Gastrocnemius medialis (tissue), 4 donors: ENCODE data around the gene THOC5.
"Not testable (repeated sequence)": the region's sequence is repeated elsewhere in the genome, so short reads cannot be mapped to it uniquely, and the experiment has no call there.

Source experiments
- POLR2A ChIP-seq, 2 donors: fragments of 450-650 bp; IDR thresholded peaks; one replicate each; pipeline ENCODE4 v1.6.1; 2017; ENCODE audit warnings: antibody characterized with exemption in 2 of 2, mild to moderate bottlenecking in 2 of 2, moderate library complexity in 2 of 2
- TF ChIP-seq, protein P1 (sequence below), 5 experiments: fragments of 450-650 bp in 3 of 5; fragments of 200-600 bp in 2 of 5; sonication (generic) in 2 of 5; IDR thresholded peaks in 4 of 5; conservative IDR thresholded peaks in 1 of 5; 1 replicate in 4 of 5; 2 replicates in 1 of 5; pipeline ENCODE4 v1.5.1; 2016 to 2019; ENCODE audit warnings: antibody characterized with exemption in 5 of 5, mild to moderate bottlenecking in 3 of 5, moderate library complexity in 3 of 5

DNA sequence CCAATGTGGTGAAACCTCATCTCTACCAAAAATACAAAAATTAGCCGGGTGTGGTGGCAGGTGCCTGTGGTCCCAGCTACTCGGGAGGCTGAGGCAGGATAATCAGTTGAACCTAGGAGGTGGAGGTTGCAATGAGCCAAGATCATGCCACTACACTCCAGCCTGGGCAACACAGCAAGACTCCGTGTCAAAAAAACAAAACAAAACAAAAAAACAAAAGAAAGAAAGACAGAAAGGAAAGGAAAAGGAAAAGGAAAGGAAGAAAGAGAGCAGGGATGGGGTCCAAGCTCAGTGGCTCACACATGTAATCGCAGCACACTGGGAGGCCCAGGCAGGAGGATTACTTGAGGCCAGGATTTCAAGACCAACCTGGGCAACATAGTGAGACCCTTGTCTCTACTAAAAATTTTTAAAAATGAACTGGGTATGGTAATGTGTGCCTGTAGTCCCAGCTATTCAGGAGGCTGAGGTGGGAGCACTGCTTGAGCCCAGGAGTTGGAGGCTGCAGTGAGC is 32.7 kb upstream of the THOC5 start:
- not testable (repeated sequence) for TF ChIP-seq POLR2A (IDR thresholded peaks at IDR 0.05)
- TF ChIP-seq, protein P1, sequence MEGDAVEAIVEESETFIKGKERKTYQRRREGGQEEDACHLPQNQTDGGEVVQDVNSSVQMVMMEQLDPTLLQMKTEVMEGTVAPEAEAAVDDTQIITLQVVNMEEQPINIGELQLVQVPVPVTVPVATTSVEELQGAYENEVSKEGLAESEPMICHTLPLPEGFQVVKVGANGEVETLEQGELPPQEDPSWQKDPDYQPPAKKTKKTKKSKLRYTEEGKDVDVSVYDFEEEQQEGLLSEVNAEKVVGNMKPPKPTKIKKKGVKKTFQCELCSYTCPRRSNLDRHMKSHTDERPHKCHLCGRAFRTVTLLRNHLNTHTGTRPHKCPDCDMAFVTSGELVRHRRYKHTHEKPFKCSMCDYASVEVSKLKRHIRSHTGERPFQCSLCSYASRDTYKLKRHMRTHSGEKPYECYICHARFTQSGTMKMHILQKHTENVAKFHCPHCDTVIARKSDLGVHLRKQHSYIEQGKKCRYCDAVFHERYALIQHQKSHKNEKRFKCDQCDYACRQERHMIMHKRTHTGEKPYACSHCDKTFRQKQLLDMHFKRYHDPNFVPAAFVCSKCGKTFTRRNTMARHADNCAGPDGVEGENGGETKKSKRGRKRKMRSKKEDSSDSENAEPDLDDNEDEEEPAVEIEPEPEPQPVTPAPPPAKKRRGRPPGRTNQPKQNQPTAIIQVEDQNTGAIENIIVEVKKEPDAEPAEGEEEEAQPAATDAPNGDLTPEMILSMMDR (IDR thresholded peaks at IDR 0.05 in 4 of 5, conservative IDR thresholded peaks at IDR 0.05 in 1 of 5), result not testable (repeated sequence)
